Sigmoid colon (tissue), 4 donors: ENCODE results near the gene SLC41A1.

Experiments used
- POLR2AphosphoS5 ChIP-seq, 4 donors: sonication (generic); formaldehyde crosslinking; IDR thresholded peaks; one replicate each; pipeline ENCODE4 v1.6.1; 2017; ENCODE audit warnings: antibody characterized with exemption in 4 of 4
- TF ChIP-seq, protein P1 (sequence below), 4 experiments: fragments of 450-650 bp in 3 of 4; fragments of 200-600 bp in 1 of 4; IDR thresholded peaks; one replicate each; pipeline ENCODE4 v1.5.1; 2016 to 2019; ENCODE audit warnings: antibody characterized with exemption in 4 of 4, mild to moderate bottlenecking in 3 of 4, moderate library complexity in 2 of 4

DNA sequence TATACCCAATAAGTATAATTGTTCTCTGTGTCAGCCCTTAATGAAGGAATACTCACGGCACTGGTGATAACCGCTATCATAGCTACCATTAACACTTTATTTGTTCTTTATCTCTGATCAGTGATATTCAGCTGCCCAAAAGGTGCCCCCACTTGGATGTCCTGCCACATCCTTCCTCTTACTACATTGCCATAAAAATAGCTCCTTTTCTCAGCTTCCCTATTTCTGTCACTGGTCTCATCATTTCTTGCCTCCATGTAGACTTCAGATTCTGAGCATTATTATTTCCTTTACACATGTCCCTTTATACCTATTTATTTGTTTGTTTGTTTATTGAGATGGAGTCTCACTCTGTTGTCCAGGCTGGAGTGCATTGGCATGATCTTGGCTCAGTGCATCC lies 35.0 kb downstream of the SLC41A1 start:
- TF ChIP-seq, protein P1, sequence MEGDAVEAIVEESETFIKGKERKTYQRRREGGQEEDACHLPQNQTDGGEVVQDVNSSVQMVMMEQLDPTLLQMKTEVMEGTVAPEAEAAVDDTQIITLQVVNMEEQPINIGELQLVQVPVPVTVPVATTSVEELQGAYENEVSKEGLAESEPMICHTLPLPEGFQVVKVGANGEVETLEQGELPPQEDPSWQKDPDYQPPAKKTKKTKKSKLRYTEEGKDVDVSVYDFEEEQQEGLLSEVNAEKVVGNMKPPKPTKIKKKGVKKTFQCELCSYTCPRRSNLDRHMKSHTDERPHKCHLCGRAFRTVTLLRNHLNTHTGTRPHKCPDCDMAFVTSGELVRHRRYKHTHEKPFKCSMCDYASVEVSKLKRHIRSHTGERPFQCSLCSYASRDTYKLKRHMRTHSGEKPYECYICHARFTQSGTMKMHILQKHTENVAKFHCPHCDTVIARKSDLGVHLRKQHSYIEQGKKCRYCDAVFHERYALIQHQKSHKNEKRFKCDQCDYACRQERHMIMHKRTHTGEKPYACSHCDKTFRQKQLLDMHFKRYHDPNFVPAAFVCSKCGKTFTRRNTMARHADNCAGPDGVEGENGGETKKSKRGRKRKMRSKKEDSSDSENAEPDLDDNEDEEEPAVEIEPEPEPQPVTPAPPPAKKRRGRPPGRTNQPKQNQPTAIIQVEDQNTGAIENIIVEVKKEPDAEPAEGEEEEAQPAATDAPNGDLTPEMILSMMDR (IDR thresholded peaks at IDR 0.05), result no peak
- no peak for TF ChIP-seq POLR2AphosphoS5 (IDR thresholded peaks at IDR 0.05)
